NB4 (cell line): ENCODE measurements around the gene NRP1.

Experiments
- POLR2A ChIP-seq: IDR thresholded peaks from 2 replicates; pipeline ENCODE4 v1.6.1; 2011; ENCODE audit warnings: mild to moderate bottlenecking; ENCODE audit not compliant: insufficient read length; ENCODE audit errors: extremely low read depth
- TF ChIP-seq, protein P1 (sequence below): IDR thresholded peaks from one replicate; pipeline ENCODE4 v1.5.1; 2012; ENCODE audit warnings: low read depth, low read length

DNA sequence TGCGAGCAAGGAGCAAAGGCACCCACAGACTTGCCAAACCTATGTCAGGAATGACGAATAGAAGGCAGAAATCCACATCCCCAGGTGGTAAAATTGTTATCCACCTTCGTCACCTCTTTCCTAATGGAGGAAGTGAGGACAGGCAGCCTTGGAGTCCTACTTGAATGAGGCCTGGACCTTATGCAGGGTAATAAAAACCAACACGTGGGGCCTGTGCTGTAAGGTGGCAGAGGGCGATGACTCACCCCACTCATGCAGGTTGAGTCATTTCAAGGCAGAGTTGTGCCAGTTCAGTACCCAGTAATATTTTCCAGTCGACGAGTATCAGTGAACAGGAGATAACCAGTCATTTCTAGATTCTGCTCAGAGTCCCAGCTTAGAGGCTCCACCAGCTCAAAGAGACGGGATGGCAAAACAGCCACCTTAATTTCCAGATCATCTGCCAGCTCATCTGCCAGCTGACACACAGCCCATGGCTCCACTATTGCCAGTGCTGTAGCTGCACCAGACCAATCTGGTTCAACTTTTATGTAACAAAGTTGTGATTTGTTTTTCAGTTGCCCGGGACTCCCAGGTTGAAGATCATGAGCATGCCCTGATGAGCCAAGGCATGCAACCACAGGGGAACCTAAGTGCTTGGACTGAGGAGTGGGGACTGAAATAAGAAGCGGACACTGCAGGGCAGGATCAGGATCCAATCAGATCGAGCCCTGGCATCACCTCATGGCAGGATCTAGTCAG is 200.3 kb downstream of the NRP1 start:
- no peak for TF ChIP-seq POLR2A
- TF ChIP-seq, protein P1, sequence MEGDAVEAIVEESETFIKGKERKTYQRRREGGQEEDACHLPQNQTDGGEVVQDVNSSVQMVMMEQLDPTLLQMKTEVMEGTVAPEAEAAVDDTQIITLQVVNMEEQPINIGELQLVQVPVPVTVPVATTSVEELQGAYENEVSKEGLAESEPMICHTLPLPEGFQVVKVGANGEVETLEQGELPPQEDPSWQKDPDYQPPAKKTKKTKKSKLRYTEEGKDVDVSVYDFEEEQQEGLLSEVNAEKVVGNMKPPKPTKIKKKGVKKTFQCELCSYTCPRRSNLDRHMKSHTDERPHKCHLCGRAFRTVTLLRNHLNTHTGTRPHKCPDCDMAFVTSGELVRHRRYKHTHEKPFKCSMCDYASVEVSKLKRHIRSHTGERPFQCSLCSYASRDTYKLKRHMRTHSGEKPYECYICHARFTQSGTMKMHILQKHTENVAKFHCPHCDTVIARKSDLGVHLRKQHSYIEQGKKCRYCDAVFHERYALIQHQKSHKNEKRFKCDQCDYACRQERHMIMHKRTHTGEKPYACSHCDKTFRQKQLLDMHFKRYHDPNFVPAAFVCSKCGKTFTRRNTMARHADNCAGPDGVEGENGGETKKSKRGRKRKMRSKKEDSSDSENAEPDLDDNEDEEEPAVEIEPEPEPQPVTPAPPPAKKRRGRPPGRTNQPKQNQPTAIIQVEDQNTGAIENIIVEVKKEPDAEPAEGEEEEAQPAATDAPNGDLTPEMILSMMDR = no peak
